Activated CD4-positive, alpha-beta T cell treated with anti-CD3 and anti-CD28 coated beads for 1 hour (primary cell): ENCODE measurements around the gene TNC.

ENCODE experiments used
- DNase-seq: peaks from one replicate; pipeline ENCODE4 v3.0.0-alpha.2; 2020

Gene TNC

DNA sequence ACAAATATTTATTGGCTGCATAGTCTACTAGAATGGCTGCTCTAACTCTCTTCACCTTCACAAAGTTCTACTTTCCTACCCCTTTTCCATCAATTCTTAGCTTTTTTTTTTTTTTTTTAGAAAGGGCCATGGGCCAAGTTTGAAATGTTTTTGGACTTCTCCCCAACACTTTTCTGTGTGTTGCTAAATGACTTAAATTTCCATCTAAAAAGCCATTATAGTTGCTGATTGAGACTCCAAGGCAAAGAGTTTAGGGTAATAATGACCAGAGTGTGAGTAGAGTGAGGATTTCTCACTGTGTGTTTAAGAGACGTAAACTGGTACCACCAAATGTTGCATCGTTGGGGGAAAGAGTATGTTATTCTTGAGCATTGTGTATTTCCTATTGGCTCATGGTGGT lies 24.4 kb downstream of the TNC start:
- DNase-seq, result no peak

- DNase-seq, result no peak
Observed at GRCh38 chr9:115090486-115090885, 27.5 kb downstream of the TNC start.

DNA sequence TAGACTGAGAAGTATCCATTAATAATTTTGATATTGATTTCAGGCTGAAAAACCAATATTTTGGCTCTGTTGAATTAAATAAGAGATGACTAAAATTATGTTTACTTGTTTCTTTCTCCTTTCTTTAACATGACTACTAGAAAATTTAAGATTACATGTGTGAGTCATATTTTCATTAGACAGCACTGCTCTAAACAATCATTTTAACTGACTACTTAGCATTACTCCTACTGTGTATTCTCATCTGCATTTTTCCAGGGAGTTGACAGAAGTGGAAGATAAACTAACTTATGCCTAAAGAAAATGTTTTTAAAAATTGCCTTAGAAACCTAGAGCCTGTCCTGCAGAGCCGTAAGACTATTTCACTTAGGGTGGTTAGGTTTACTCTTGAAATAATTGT lies 29.1 kb downstream of the TNC start:
- no peak for DNase-seq

GRCh38 chr9:115086886-115087285 lies 31.1 kb downstream of the TNC start:
- DNase-seq, result no peak

GRCh38 chr9:115086461-115086860 lies 31.5 kb downstream of the TNC start:
- DNase-seq, result no peak

GRCh38 chr9:115085773-115086377 lies 32.1 kb downstream of the TNC start:
- no peak for DNase-seq

DNA sequence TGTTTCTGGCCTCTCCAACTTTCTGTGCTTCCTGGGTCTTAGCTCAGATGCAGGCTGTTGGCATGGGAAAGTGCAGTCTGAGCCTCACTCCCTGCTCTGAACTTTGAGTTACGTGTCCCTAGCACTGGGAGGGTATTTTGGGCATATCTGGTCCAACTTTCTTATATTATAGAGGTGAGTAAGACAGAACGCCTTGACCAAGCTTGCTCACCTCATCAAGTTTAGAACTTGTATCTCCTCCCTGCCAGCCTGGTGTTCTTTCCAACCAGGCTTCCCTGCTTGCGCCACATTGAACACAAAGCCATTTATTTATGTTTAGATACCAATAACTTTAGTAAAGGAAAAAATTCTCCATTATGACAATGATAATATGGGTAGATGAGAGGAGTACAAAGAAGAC lies 33.2 kb downstream of the TNC start:
- no peak for DNase-seq

- DNase-seq, result no peak
Observed at GRCh38 chr9:115084157-115084556, 33.8 kb downstream of the TNC start.

GRCh38 chr9:115080242-115080641 lies 37.7 kb downstream of the TNC start:
- no peak for DNase-seq

DNA sequence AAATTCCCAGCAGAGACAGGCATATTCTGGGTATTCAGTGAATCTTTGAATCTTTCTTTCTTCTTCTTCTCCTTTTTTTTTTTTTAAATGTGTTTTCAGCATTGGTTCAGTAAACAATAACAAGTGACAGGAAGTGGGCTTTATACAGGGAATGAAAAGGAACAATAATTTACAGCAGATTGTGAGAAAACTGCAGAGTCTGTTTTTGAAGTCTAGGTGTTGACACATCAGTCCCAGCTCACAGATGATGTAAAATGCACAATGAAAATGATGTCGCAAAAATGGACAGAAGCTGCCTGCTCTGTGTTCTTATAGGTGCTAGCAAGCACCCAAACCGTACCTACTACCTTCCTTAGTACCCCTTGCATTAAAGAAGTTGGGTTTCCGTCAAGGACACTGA lies 38.8 kb downstream of the TNC start:
- no peak for DNase-seq

DNA sequence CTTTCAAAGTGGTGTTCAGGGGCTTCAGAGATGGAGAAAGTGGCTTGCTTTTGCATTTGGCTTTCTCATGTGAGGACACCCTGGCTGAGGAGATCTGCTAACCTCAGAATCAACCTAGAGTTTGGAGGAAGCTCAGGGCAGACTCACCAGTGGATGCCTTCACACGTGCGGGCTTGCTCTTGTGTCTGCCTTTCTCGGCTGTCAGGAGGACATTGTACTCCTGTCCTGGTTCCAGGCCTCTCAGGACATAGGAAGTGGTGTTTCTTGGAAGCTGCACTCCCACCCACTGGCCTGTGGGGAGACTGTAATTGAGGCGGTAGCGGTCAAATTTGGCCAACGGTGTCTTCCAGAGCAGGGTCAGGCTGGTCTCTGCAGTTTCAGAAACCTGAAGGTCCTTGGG lies 44.5 kb downstream of the TNC start:
- DNase-seq, result no peak

- DNase-seq, result no peak
Observed at GRCh38 chr9:115071176-115071575, 46.8 kb downstream of the TNC start.

- no peak for DNase-seq
Observed at GRCh38 chr9:115069771-115070170, 48.2 kb downstream of the TNC start.

- no peak for DNase-seq
Observed at GRCh38 chr9:115069302-115069701, 48.7 kb downstream of the TNC start.

DNA sequence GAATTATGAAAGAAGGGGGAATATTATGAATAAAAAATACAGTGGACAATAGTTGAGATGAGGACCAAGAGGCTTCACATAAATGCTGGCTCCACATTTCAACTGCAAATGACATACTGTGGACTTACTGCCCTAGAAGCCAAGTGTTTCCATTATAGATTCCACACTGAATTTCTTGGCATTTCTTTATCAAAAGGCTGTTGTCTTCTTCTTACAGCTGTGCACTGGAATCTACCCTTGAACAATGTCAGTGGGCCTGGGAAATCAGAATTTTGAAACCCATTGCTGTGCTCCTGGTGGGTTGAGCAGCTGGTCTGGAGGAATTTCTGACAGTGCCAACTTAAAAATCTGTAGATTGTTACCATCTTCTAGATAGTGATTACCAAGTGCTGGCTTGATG lies 49.9 kb downstream of the TNC start:
- DNase-seq, result no peak

GRCh38 chr9:115063058-115063845 lies 54.7 kb downstream of the TNC start:
- DNase-seq, result no peak

DNA sequence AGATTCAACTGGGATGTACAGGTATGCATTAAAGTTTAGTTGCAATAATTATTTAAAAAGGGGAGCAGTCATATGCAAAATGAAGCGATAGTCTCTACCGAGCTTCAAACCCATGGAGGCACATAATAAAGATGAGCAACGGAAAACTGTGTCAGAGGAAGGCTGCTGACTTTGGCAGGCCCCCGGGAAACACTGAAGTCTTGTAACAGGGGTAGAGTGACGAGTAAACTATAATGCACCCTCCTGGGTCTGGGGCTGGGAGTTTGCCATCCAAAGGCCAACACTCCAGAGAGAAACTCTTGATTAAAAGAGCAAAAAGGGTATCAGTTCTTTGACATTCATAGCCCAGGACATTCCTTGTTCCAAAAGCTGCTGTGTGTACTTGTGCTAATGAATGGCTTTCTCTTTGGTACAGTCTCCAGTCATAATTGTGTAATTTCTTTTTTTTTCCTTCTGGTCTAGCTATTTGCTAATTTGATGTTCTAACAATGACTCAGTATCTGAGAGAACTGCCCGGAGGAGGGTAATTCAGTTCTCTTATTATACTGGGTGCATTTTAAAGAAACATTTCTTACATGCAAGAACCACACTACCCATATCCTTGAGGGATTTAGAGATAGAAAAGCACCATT lies 59.2 kb downstream of the TNC start:
- DNase-seq, result no peak

DNA sequence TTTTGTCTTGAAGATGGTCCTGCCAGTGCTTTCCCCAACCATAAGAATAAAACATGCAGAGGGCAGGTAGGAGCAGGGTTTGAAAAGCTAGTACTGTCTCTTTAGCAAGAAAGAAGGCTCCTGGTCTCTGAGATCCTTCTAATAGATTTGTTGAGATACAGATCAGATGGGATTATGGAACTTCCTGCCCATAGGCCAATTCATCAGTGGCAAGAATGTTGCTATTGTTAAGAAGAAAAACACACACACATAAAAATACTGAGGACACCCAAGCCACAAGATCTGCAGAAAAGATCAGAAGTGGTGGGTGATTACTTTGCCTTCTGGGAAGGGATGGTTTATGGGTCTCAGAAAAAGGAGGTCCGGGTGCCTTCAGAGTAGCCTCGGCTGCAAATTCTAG lies 59.8 kb downstream of the TNC start:
- DNase-seq, result no peak

- DNase-seq, result no peak
Observed at GRCh38 chr9:115057559-115057958, 60.4 kb downstream of the TNC start.

- no peak for DNase-seq
Observed at GRCh38 chr9:115050002-115050490, 67.9 kb downstream of the TNC start.

- DNase-seq, result no peak
Observed at GRCh38 chr9:115046824-115047223, 71.1 kb downstream of the TNC start.

GRCh38 chr9:115046199-115046598 lies 71.8 kb downstream of the TNC start:
- DNase-seq, result no peak

- no peak for DNase-seq
Observed at GRCh38 chr9:115043632-115044031, 74.3 kb downstream of the TNC start.
